K562 (cell line): ENCODE results near the gene GRB2. TPM values are rescaled to one million over a fixed set of nuclear protein-coding genes. Genes with fewer than 3 reads are reported as not detected.

Source experiments
- ATAC-seq: fragments of 200-7000 bp; cut with Tn5 transposase; 3 replicates; pipeline ENCODE4 v1.9.1; 2020; ENCODE audit warnings: moderate library complexity
- BruUV-seq: library from RNA; stranded (reverse); fragments of 400-500 nt; replicated peaks from 2 replicates; lab custom pipeline; 2021; lab: Mats Ljungman, UMichigan
- CTCF ChIA-PET: fragments of 300-600 bp; formaldehyde crosslinking; extraction: SDS; loops from one replicate; lab custom pipeline; 2021; ENCODE audit warnings: low intra/inter-chr PET ratio; lab: Yijun Ruan, JAX
- POLR2A ChIA-PET: fragments of 300-600, 350-650 bp; sonication (Branson Sonifier 250); formaldehyde crosslinking; extraction: SDS; loops from one replicate; lab custom pipeline; 2021; ENCODE audit warnings: antibody characterized with exemption, inconsistent platforms; lab: Yijun Ruan, JAX
- DNase-seq, 4 experiments: peaks; one replicate each; pipeline versions ENCODE4 v3.0.0 to v3.0.0-alpha.2; 2011 to 2018; ENCODE audit warnings: low spot score in 3 of 4, mixed read lengths in 3 of 4; ENCODE audit errors: extremely low read depth in 1 of 4
- FAIRE-seq: peaks from 2 replicates; lab custom pipeline; 2011; peaks lifted over from hg19 to GRCh38; lab: Jason Lieb, UNC
- H2AFZ ChIP-seq: 2 replicates; pipeline ENCODE4 v1.6.0; 2011; ENCODE audit warnings: low read depth, low read length, control low read depth, inconsistent platforms
- H3K27ac ChIP-seq: fragments of 200-600 bp; 3 replicates; pipeline ENCODE4 v1.8.0; 2011; ENCODE audit warnings: low read depth, mild to moderate bottlenecking, control low read depth, inconsistent platforms, low read length, moderate library complexity, mixed read lengths; ENCODE audit errors: extremely low read depth
- H3K27me3 ChIP-seq, 2 experiments: fragments of 300-600 bp in 1 of 2; 2 replicates in 1 of 2; 3 replicates in 1 of 2; pipeline versions ENCODE4 v1.6.0 to v1.8.0; 2011; ENCODE audit warnings: inconsistent platforms in 2 of 2, low read length in 2 of 2, mild to moderate bottlenecking in 1 of 2, mixed read lengths in 1 of 2, moderate library complexity in 1 of 2; ENCODE audit not compliant: control insufficient read depth in 2 of 2, insufficient read depth in 2 of 2
- H3K36me3 ChIP-seq: fragments of 300-600 bp; 3 replicates; pipeline ENCODE4 v1.8.0; 2011; ENCODE audit warnings: mild to moderate bottlenecking, low read length, inconsistent platforms; ENCODE audit not compliant: control insufficient read depth, insufficient read depth
- H3K4me1 ChIP-seq, 2 experiments: fragments of 200-600 bp in 1 of 2; replicated peaks in 1 of 2; 2 replicates in 1 of 2; 3 replicates in 1 of 2; pipeline versions ENCODE4 v1.5.1 to v1.8.0; 2011; ENCODE audit warnings: inconsistent platforms in 2 of 2, low read length in 2 of 2, mild to moderate bottlenecking in 1 of 2, mixed read lengths in 1 of 2, moderate library complexity in 1 of 2; ENCODE audit not compliant: control insufficient read depth in 2 of 2, insufficient read depth in 2 of 2
- H3K4me2 ChIP-seq: 2 replicates; pipeline ENCODE4 v1.6.1; 2011; ENCODE audit warnings: low read length, control low read depth, inconsistent platforms, mixed read lengths; ENCODE audit not compliant: insufficient read depth
- H3K4me3 ChIP-seq: fragments of 200-600 bp; sonication (generic), shearing (Covaris generic); 2 replicates; pipeline ENCODE4 v1.5.1; 2016; ENCODE audit warnings: control low read depth, inconsistent platforms
- H3K79me2 ChIP-seq: fragments of 200-600 bp; 3 replicates; pipeline ENCODE4 v1.8.0; 2011; ENCODE audit warnings: low read length, inconsistent platforms; ENCODE audit not compliant: control insufficient read depth, insufficient read depth
- H3K9ac ChIP-seq, 2 experiments: 2 replicates each; pipeline versions ENCODE4 v1.6.0 to v1.6.1; 2011; ENCODE audit warnings: low read depth in 2 of 2, low read length in 2 of 2, control low read depth in 1 of 2, inconsistent platforms in 1 of 2, mild to moderate bottlenecking in 1 of 2, mixed read lengths in 1 of 2; ENCODE audit not compliant: insufficient read depth in 1 of 2
- H3K9me1 ChIP-seq: one replicate; pipeline ENCODE4 v1.6.0; 2011; ENCODE audit warnings: inconsistent platforms, mild to moderate bottlenecking, low read length, moderate library complexity; ENCODE audit not compliant: control insufficient read depth, insufficient read depth
- H3K9me3 ChIP-seq: replicated peaks from 2 replicates; pipeline ENCODE4 v1.5.1; 2011; ENCODE audit warnings: low read depth, low read length, inconsistent platforms; ENCODE audit not compliant: control insufficient read depth, insufficient read depth
- H4K20me1 ChIP-seq: replicated peaks from 2 replicates; pipeline ENCODE4 v1.6.1; 2011; ENCODE audit warnings: low read length, inconsistent platforms, mixed read lengths; ENCODE audit not compliant: control insufficient read depth, insufficient read depth
- AFF1 ChIP-seq, 2 experiments: fragments of 450-650 bp; IDR thresholded peaks; 2 replicates each; pipeline ENCODE4 v1.6.1; 2018; ENCODE audit warnings: mild to moderate bottlenecking in 2 of 2, low read depth in 1 of 2; ENCODE audit not compliant: partially characterized antibody in 2 of 2
- CBFA2T3 ChIP-seq: fragments of 450-650 bp; IDR thresholded peaks from 2 replicates; pipeline ENCODE4 v1.6.1; 2017
- HDAC2 ChIP-seq: fragments of 450-650 bp; IDR thresholded peaks from 2 replicates; pipeline ENCODE4 v1.6.1; 2016; ENCODE audit warnings: mild to moderate bottlenecking
- NCOA2 ChIP-seq, 2 experiments: fragments of 450-650 bp; IDR thresholded peaks; 2 replicates each; pipeline ENCODE4 v1.6.1; 2018; ENCODE audit warnings: mild to moderate bottlenecking in 2 of 2, moderate library complexity in 1 of 2; ENCODE audit not compliant: partially characterized antibody in 2 of 2
- NRF1 ChIP-seq, 2 experiments: fragments of 450-650 bp; IDR thresholded peaks in 1 of 2; conservative IDR thresholded peaks in 1 of 2; 2 replicates each; pipeline ENCODE4 v1.6.1; 2014; ENCODE audit warnings: mild to moderate bottlenecking in 2 of 2
- POLR3A ChIP-seq: IDR thresholded peaks from 2 replicates; pipeline ENCODE4 v1.6.1; 2011; ENCODE audit warnings: borderline replicate concordance, mild to moderate bottlenecking, moderate library complexity; ENCODE audit not compliant: insufficient read length, insufficient read depth; ENCODE audit errors: extremely low read depth
- RBM25 ChIP-seq: fragments of 200-400 bp; formaldehyde crosslinking; IDR thresholded peaks from 2 replicates; pipeline ENCODE4 v1.6.1; 2018; ENCODE audit warnings: low read length, low read depth, moderate library complexity; ENCODE audit not compliant: severe bottlenecking
- RFX7 ChIP-seq: fragments of 250-450 bp; sonication (Bioruptor Pico); IDR thresholded peaks from 2 replicates; pipeline ENCODE4 v1.5.1; 2021; ENCODE audit warnings: mild to moderate bottlenecking
- TEAD2 ChIP-seq: fragments of 450-650 bp; IDR thresholded peaks from 2 replicates; pipeline ENCODE4 v1.6.1; 2016; ENCODE audit warnings: missing genetic modification characterization, control low read depth, missing compliant biosample characterization
- TRIM28 ChIP-seq: fragments of 450-650 bp; IDR thresholded peaks from 2 replicates; pipeline ENCODE4 v1.6.1; 2017
- ZBED1 ChIP-seq: IDR thresholded peaks from 2 replicates; pipeline ENCODE4 v1.6.1; 2014
- ZNF184 ChIP-seq: sonication (generic); formaldehyde crosslinking; IDR thresholded peaks from 2 replicates; pipeline ENCODE4 v1.5.0; 2020; ENCODE audit warnings: missing genetic modification reagents
- WGBS: fragments of 100-300 bp; shearing (Covaris generic); methylation state at CpG from one replicate; pipeline ENCODE4 v1.1.6; 2016; ENCODE audit warnings: low coverage, mixed read lengths; ENCODE audit not compliant: insufficient coverage; ENCODE audit errors: missing lambda C conversion rate; 5-methylcytosine and 5-hydroxymethylcytosine counted together
- in situ Hi-C: fragments of 300-500 bp; cut with MboI; formaldehyde crosslinking; loops from 4 replicates; pipeline ENCODE4 v1.15.0; 2018; ENCODE audit warnings: inconsistent platforms, mixed read lengths
- intact Hi-C: fragments of 100-400 bp; cut with micrococcal nuclease; formaldehyde crosslinking; loops from 2 replicates; pipeline ENCODE4 v1.14.2; 2022
- polyA plus RNA-seq, 8 experiments: library from polyadenylated mRNA; depleted of rRNA in 4 of 8; stranded (reverse) in 5 of 8; unstranded in 3 of 8; fragments of >200 nt; fragmentation: Nextera tagmentation in 2 of 8; fragmentation: Illumina TruSeq in 1 of 8; extraction: Ambion mirVana in 2 of 8; extraction: Trizol in 1 of 8; gene quantifications; 2 replicates each; pipeline versions ENCODE4 v1.2.1 to v1.2.3, GENCODE V29; 2011 to 2014; ENCODE audit warnings: inconsistent platforms in 1 of 8, missing spikeins in 1 of 8
- total RNA-seq, 7 experiments: library from RNA; depleted of rRNA in 6 of 7; stranded (reverse); fragments of >200 nt in 6 of 7; fragmentation: Illumina TruSeq in 2 of 7; extraction: Trizol in 2 of 7; gene quantifications; 2 replicates each; pipeline versions ENCODE4 v1.2.1 to v1.2.3, GENCODE V29; 2011 to 2021; ENCODE audit warnings: low replicate concordance in 1 of 7

GRB2 gene
- total and polyA plus RNA-seq, 9 of the 15 experiments (the other 6 are each of a cell fraction or from before 2014, with no cell fraction given): 57.2 to 136 (median 84.8) TPM

GRCh38 chr17:75411328-75412067 is 6.0 kb upstream of the GRB2 start:
- H3K4me2 ChIP-seq: no peak overlapping the region
- no peaks in the 10 kb centered on the region for H3K79me2 ChIP-seq
- ChIA-PET CTCF (interaction anchor here (0.6 to 2.5 kb wide), 6 partner anchors 86 to 170 kb away, joined by 3 to 23 read pairs (median 13); partner anchors contain the start of genes MIF4GD and SLC25A19), POLR2A (no interaction called here)
- H3K36me3 ChIP-seq: no peaks in the 10 kb centered on the region
- no peaks in the 10 kb centered on the region for H3K9me3 ChIP-seq
- BruUV-seq: no TSS peak
- H3K4me3 ChIP-seq: no peak overlapping the region
- peaks cover 0 to 9% of the 10 kb centered on the region in 2 experiments; a peak in 2 of 5 replicates for H3K27me3 ChIP-seq
- DNase-seq (no peak), ATAC-seq (no peak), FAIRE-seq (no peak)
- no peaks in the 10 kb centered on the region for H4K20me1 ChIP-seq
- 49% methylated on average over 5 of the region's 5 CpGs for WGBS
- in situ Hi-C loops: loop anchor here (5.0 to 10.0 kb wide), 3 partner anchors 99 to 297 kb away; partner anchors contain the start of genes GGA3 and MRPS7
- peak; percentile 6 for TF ChIP-seq RBM25
- TF ChIP-seq CBFA2T3: no peak
- intact Hi-C loops: loop anchor here (1.0 to 2.0 kb wide), 2 partner anchors 121 to 451 kb away; no protein-coding TSS in a partner anchor
- H2AFZ ChIP-seq: no peak overlapping the region
- H3K4me1 ChIP-seq: peaks cover 3% of the 10 kb centered on the region in 2 experiments; a peak in 1 of 5 replicates
- H3K9me1 ChIP-seq: no peaks in the 10 kb centered on the region
- no peak overlapping the region for H3K9ac ChIP-seq
- H3K27ac ChIP-seq: no peak overlapping the region

- BruUV-seq: no TSS peak
- H3K27ac ChIP-seq: no peak overlapping the region
- ChIA-PET POLR2A (interaction anchor here (0.8 kb wide), 1 partner anchor 137 kb away, joined by 3 read pairs; no protein-coding TSS in a partner anchor), CTCF (no interaction called here)
- H3K9ac ChIP-seq: no peak overlapping the region
- H3K9me1 ChIP-seq: no peaks in the 10 kb centered on the region
- WGBS: 18% methylated on average over 4 of the region's 4 CpGs
- H3K4me2 ChIP-seq: no peak overlapping the region
- peaks cover 0 to 6% of the 10 kb centered on the region in 2 experiments; a peak in 2 of 5 replicates for H3K27me3 ChIP-seq
- H4K20me1 ChIP-seq: no peaks in the 10 kb centered on the region
- H2AFZ ChIP-seq: no peak overlapping the region
- H3K36me3 ChIP-seq: no peaks in the 10 kb centered on the region
- H3K9me3 ChIP-seq: no peaks in the 10 kb centered on the region
- H3K4me3 ChIP-seq: no peak overlapping the region
- in situ Hi-C loops: loop anchor here (5.0 to 10.0 kb wide), 3 partner anchors 98 to 295 kb away; partner anchors contain the start of genes GGA3 and MRPS7
- intact Hi-C loops: no loop called here
- no peak for TF ChIP-seq AFF1 (IDR thresholded peaks at IDR 0.05; ENCODE audit: low read depth in 1 of 2, partially characterized antibody in 2 of 2)
- no peak for TF ChIP-seq HDAC2
- TF ChIP-seq POLR3A: no peak
- TF ChIP-seq RFX7 (CRISPR knock-in tag): no peak
- no peak for TF ChIP-seq TRIM28
- TF ChIP-seq TEAD2 (tag): no peak
- no peak for TF ChIP-seq ZNF184 (CRISPR knock-in tag)
- TF ChIP-seq NRF1 (conservative IDR thresholded peaks at IDR 0.05 in 1 of 2, IDR thresholded peaks at IDR 0.05 in 1 of 2): no peak
- TF ChIP-seq ZBED1: no peak
- TF ChIP-seq NCOA2 (IDR thresholded peaks at IDR 0.05; ENCODE audit: partially characterized antibody in 2 of 2): no peak
- DNase-seq (no peak), ATAC-seq (no peak), FAIRE-seq (no peak)
- H3K4me1 ChIP-seq: peaks cover 7 to 8% of the 10 kb centered on the region in 2 experiments; a peak in 1 of 5 replicates
- peaks cover 4% of the 10 kb centered on the region for H3K79me2 ChIP-seq
Measured at GRCh38 chr17:75410141-75410540, 4.7 kb upstream of the GRB2 start.
